ENCODE measurements around the gene TCTN2. TPM values are rescaled to one million over a fixed set of nuclear protein-coding genes. Genes with fewer than 3 reads are reported as not detected.

TCTN2 gene
- total and polyA plus RNA-seq, 11 donors, result 1.3 to 5.7 (median 4.5) TPM

- H3K4me3 ChIP-seq, result no peak overlapping the region
- intact Hi-C loops (cut with DNase I), result no loop called here
- no peaks in the 10 kb centered on the region for H3K9me3 ChIP-seq
- 85 to 89% (median 86%) methylated on average over 2 of the region's 2 CpGs for WGBS, 4 donors
- no peak overlapping the region for H3K27ac ChIP-seq
- peaks cover 0 to 97% (median 91%) of the 10 kb centered on the region in 9 donors for H3K36me3 ChIP-seq
- H3K27me3 ChIP-seq, result no peaks in the 10 kb centered on the region
- no peaks in the 10 kb centered on the region for H3K4me1 ChIP-seq
- DNase-seq (no peak), ATAC-seq (no peak)
- TF ChIP-seq CTCF (IDR thresholded peaks at IDR 0.05) (no peak), POLR2A (IDR thresholded peaks at IDR 0.05) (no peak)
Observed at GRCh38 chr12:123726244-123726643, 55.3 kb downstream of the TCTN2 start.

GRCh38 chr12:123726962-123727361 is 56.0 kb downstream of the TCTN2 start:
- Histone ChIP-seq H3K4me1 (no peaks in the 10 kb centered on the region), H3K9me3 (no peaks in the 10 kb centered on the region), H3K27me3 (no peaks in the 10 kb centered on the region), H3K27ac (no peak overlapping the region), H3K4me3 (no peak overlapping the region), H3K36me3 (peaks cover 0 to 97% (median 93%) of the 10 kb centered on the region in 9 donors)
- 79 to 89% (median 84%) methylated on average over 2 of the region's 2 CpGs for WGBS, 4 donors
- DNase-seq (no peak), ATAC-seq (no peak)
- TF ChIP-seq CTCF (IDR thresholded peaks at IDR 0.05), result no peak
- TF ChIP-seq POLR2A (IDR thresholded peaks at IDR 0.05), result no peak
- intact Hi-C loops (cut with DNase I), result no loop called here

- DNase-seq (no peak), ATAC-seq (no peak)
- Histone ChIP-seq H3K27ac (no peak overlapping the region), H3K4me1 (no peaks in the 10 kb centered on the region), H3K27me3 (no peaks in the 10 kb centered on the region), H3K4me3 (no peak overlapping the region), H3K36me3 (peaks cover 0 to 96% (median 93%) of the 10 kb centered on the region in 9 donors), H3K9me3 (no peaks in the 10 kb centered on the region)
- 67 to 76% (median 71%) methylated on average over 3 of the region's 3 CpGs for WGBS, 4 donors
- intact Hi-C loops (cut with DNase I), result no loop called here
- TF ChIP-seq POLR2A (IDR thresholded peaks at IDR 0.05), result no peak
- TF ChIP-seq CTCF (IDR thresholded peaks at IDR 0.05), result no peak
Observed at GRCh38 chr12:123727878-123728277, 57.0 kb downstream of the TCTN2 start.

- Histone ChIP-seq H3K36me3 (peaks cover 0 to 97% (median 90%) of the 10 kb centered on the region in 9 donors), H3K27ac (no peak overlapping the region), H3K27me3 (no peaks in the 10 kb centered on the region), H3K4me3 (no peak overlapping the region), H3K9me3 (no peaks in the 10 kb centered on the region), H3K4me1 (peaks cover 0 to 4% (median 0%) of the 10 kb centered on the region in 12 donors)
- no peak for ATAC-seq
- no peak for TF ChIP-seq POLR2A (IDR thresholded peaks at IDR 0.05)
- TF ChIP-seq CTCF (IDR thresholded peaks at IDR 0.05), result no peak
- 83 to 88% (median 86%) methylated on average over 2 of the region's 2 CpGs for WGBS, 4 donors
- intact Hi-C loops (cut with DNase I), result no loop called here
- DNase-seq, result no peak
Observed at GRCh38 chr12:123731596-123731995, 60.7 kb downstream of the TCTN2 start.

Data from heart left ventricle (tissue), 16 donors.